ENCODE data around the gene YBX3.

GRCh38 chr12:10749700-10750384 is 26.7 kb upstream of the YBX3 start:
- TF ChIP-seq CTCF (IDR thresholded peaks at IDR 0.05), result peak; percentile 92 to 95 (median 94)
- TF ChIP-seq POLR2A (IDR thresholded peaks at IDR 0.05), result no peak

Data from right lobe of liver (tissue), 4 donors.